Prostate gland (tissue), 2 donors: ENCODE data around the gene MTMR6. TPM values are rescaled to one million over a fixed set of nuclear protein-coding genes. Genes with fewer than 3 reads are reported as not detected.

Experiments used
- DNase-seq: peaks from one replicate; pipeline ENCODE4 v3.0.0-alpha.2; 2019; ENCODE audit warnings: low spot score
- H3K27ac ChIP-seq, 2 donors: fragments of 200-600 bp; sonication (generic); 2 replicates each; pipeline ENCODE4 v1.5.1; 2017 to 2019
- H3K27me3 ChIP-seq: fragments of 200-600 bp; sonication (generic); replicated peaks from 2 replicates; pipeline ENCODE4 v1.5.1; 2019; ENCODE audit not compliant: insufficient read depth
- H3K36me3 ChIP-seq, 2 donors: fragments of 200-600 bp; sonication (generic); 1 replicate in 1 of 2; 2 replicates in 1 of 2; pipeline versions ENCODE4 v1.5.1 to v1.8.1; 2017 to 2019
- H3K4me1 ChIP-seq: fragments of 200-600 bp; sonication (generic); replicated peaks from 2 replicates; pipeline ENCODE4 v1.5.1; 2019
- H3K4me3 ChIP-seq, 2 donors: fragments of 200-600 bp; sonication (generic); 2 replicates each; pipeline ENCODE4 v1.5.1; 2017 to 2019
- H3K9me3 ChIP-seq: fragments of 200-600 bp; sonication (generic); 2 replicates; pipeline ENCODE4 v1.5.1; 2017
- POLR2A ChIP-seq: fragments of 450-650 bp; IDR thresholded peaks from one replicate; pipeline ENCODE4 v1.6.1; 2016; ENCODE audit warnings: antibody characterized with exemption, mild to moderate bottlenecking
- POLR2AphosphoS5 ChIP-seq: sonication (generic); formaldehyde crosslinking; IDR thresholded peaks from one replicate; pipeline ENCODE4 v1.6.1; 2017; ENCODE audit warnings: antibody characterized with exemption
- WGBS: methylation state at CpG from one replicate; pipeline ENCODE4 v1.1.5; 2018; 5-methylcytosine and 5-hydroxymethylcytosine counted together
- intact Hi-C: fragments of 100-400 bp; cut with DNase I; formaldehyde crosslinking; loops from one replicate; pipeline ENCODE4 v1.14.2; 2022
- total RNA-seq, 2 donors: library from RNA; depleted of rRNA; stranded (reverse); fragments of >200 nt; gene quantifications; one replicate each; pipeline ENCODE4 v1.1.0, GENCODE V29; 2016
- TF ChIP-seq, protein P1 (sequence below), 4 experiments: fragments of 200-600 bp in 2 of 4; fragments of 450-650 bp in 2 of 4; sonication (generic) in 2 of 4; IDR thresholded peaks; 1 replicate in 3 of 4; 2 replicates in 1 of 4; pipeline ENCODE4 v1.5.1; 2016 to 2019; ENCODE audit warnings: antibody characterized with exemption in 4 of 4, mild to moderate bottlenecking in 2 of 4, moderate library complexity in 2 of 4

Gene MTMR6
- total RNA-seq, 2 donors from 2014 or later, result 12.7 to 17.1 TPM

DNA sequence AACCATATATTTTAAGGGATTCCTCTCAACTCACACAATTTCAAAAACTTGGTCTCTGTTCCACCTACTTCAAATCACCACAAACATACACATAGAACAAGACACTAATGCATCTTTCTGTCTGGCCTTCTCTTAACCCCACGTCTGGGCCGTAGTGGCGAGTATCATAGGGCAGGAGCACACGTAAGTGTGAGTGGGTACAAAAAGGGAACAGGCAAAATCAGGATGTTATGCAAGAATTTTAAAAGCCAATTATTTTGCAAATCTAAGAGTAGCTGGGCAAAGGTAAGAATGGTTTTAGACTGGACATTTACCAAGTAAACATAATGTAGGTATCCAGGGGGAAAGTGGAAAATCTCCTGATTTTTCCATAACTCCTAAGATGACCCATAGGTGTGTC is 35.1 kb downstream of the MTMR6 start:
- no peaks in the 10 kb centered on the region for H3K27me3 ChIP-seq
- H3K4me3 ChIP-seq, result no peak overlapping the region
- TF ChIP-seq, protein P1, sequence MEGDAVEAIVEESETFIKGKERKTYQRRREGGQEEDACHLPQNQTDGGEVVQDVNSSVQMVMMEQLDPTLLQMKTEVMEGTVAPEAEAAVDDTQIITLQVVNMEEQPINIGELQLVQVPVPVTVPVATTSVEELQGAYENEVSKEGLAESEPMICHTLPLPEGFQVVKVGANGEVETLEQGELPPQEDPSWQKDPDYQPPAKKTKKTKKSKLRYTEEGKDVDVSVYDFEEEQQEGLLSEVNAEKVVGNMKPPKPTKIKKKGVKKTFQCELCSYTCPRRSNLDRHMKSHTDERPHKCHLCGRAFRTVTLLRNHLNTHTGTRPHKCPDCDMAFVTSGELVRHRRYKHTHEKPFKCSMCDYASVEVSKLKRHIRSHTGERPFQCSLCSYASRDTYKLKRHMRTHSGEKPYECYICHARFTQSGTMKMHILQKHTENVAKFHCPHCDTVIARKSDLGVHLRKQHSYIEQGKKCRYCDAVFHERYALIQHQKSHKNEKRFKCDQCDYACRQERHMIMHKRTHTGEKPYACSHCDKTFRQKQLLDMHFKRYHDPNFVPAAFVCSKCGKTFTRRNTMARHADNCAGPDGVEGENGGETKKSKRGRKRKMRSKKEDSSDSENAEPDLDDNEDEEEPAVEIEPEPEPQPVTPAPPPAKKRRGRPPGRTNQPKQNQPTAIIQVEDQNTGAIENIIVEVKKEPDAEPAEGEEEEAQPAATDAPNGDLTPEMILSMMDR (IDR thresholded peaks at IDR 0.05), result no peak
- TF ChIP-seq POLR2AphosphoS5 (no peak), POLR2A (no peak)
- H3K36me3 ChIP-seq, result no peaks in the 10 kb centered on the region
- WGBS, result 87% methylated on average over 4 of the region's 4 CpGs
- no peaks in the 10 kb centered on the region for H3K4me1 ChIP-seq
- H3K9me3 ChIP-seq, result no peaks in the 10 kb centered on the region
- DNase-seq, result no peak
- H3K27ac ChIP-seq, result no peak overlapping the region
- intact Hi-C loops, result no loop called here

DNA sequence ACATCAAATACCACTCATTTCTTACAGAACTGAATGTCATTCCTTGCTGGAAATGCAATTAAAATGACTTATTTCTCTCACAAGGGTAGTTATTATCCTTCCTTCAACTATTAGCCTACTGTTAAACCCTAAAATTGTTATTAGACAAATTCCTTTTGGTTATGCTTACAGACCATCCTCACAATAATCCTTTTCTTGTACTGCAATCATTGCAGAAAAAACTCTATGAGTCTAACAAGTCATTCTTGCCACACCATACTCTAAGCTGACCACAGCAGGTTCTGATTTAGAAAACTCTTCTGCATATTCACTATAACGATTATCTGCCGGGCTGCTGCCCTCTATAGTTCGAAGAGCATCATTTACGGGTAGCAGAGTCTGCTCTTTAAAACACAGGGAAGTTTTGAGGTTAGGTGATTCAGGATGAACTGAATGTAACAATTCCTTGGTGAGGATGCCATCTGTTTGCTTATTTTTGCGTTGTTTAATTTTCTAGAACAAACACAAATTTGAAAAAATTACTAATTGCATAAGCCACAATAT is 38.2 kb downstream of the MTMR6 start:
- Histone ChIP-seq H3K4me1 (no peaks in the 10 kb centered on the region), H3K4me3 (no peak overlapping the region), H3K9me3 (no peaks in the 10 kb centered on the region), H3K36me3 (no peaks in the 10 kb centered on the region), H3K27me3 (no peaks in the 10 kb centered on the region), H3K27ac (no peak overlapping the region)
- TF ChIP-seq POLR2AphosphoS5 (no peak), POLR2A (no peak)
- TF ChIP-seq, protein P1 (IDR thresholded peaks at IDR 0.05), result no peak
- WGBS, result 41% methylated on average over 5 of the region's 5 CpGs
- intact Hi-C loops, result no loop called here
- no peak for DNase-seq

DNA sequence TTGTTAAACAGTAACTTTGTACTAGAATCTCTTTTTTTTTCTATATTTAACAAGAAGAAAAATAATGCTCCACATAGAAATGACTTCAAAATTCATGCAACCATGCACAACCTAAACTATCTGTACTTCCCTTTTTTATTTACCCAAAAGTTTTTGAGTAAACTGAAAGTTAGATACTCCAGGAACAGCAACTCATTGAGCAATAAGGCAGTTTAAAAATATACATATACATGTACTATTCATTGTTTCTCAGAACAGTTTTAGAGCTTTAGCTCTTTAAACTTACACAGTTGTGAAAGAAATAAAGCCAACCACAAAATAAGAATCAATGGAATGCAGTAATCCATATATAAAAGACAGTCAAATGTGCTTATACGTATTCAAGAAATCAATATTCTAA is 39.2 kb downstream of the MTMR6 start:
- Histone ChIP-seq H3K9me3 (no peaks in the 10 kb centered on the region), H3K4me1 (no peaks in the 10 kb centered on the region), H3K27me3 (no peaks in the 10 kb centered on the region), H3K36me3 (no peaks in the 10 kb centered on the region), H3K27ac (no peak overlapping the region), H3K4me3 (no peak overlapping the region)
- WGBS, result 95% methylated on average over 1 of the region's 1 CpG
- TF ChIP-seq, protein P1 (IDR thresholded peaks at IDR 0.05), result no peak
- no peak for TF ChIP-seq POLR2AphosphoS5
- TF ChIP-seq POLR2A, result no peak
- no peak for DNase-seq
- intact Hi-C loops, result no loop called here

DNA sequence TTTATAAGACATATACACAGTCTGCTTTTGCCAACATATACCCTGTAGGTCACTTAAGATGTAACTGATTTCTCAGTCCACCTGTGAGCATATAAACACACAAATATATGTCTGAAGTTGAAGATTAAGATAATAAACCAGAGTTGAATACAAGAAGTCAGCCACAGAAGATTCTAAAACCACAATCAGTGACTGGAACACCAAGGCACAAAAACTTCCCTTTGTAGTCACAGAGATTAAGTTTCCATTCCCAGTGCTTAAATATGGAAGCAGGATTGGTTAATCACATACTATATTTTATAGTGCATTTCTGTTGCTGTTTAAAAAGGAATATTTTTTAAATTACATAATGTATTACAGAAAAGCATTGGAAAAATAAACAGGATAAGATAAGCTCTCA is 39.9 kb downstream of the MTMR6 start:
- no peaks in the 10 kb centered on the region for H3K27me3 ChIP-seq
- no peak for DNase-seq
- H3K4me3 ChIP-seq, result no peak overlapping the region
- no peaks in the 10 kb centered on the region for H3K36me3 ChIP-seq
- TF ChIP-seq POLR2AphosphoS5 (no peak), POLR2A (no peak)
- TF ChIP-seq, protein P1 (IDR thresholded peaks at IDR 0.05), result no peak
- H3K9me3 ChIP-seq, result no peaks in the 10 kb centered on the region
- intact Hi-C loops, result no loop called here
- no peak overlapping the region for H3K27ac ChIP-seq
- no peaks in the 10 kb centered on the region for H3K4me1 ChIP-seq

DNA sequence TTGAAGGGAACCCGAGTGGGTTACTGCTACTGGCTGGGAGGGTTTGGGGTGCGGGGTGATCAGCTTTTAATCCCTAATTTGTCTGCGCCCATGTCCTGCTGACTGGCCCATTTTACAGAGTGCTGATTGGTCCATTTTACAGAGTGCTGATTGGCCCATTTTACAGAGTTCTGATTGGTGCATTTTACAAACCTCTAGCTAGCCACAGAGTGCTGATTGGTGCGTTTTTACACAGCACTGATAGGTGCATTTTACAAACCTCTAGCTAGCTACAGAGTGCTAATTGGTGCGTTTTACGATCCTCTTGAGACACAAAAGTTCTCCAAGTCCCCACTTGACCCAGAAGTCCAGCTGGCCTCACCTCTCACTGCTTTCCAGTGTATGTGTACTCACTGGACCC is 43.2 kb downstream of the MTMR6 start:
- no peak for TF ChIP-seq POLR2A
- TF ChIP-seq, protein P1 (IDR thresholded peaks at IDR 0.05), result no peak
- no peak for TF ChIP-seq POLR2AphosphoS5
- Histone ChIP-seq H3K4me1 (no peaks in the 10 kb centered on the region), H3K27me3 (no peaks in the 10 kb centered on the region), H3K4me3 (no peak overlapping the region), H3K36me3 (no peaks in the 10 kb centered on the region), H3K9me3 (no peaks in the 10 kb centered on the region), H3K27ac (no peak overlapping the region)
- DNase-seq, result no peak
- 99% methylated on average over 6 of the region's 6 CpGs for WGBS
- intact Hi-C loops, result no loop called here
